Testis (tissue), 3 donors: ENCODE measurements around the gene BEND7. TPM values are rescaled to one million over a fixed set of nuclear protein-coding genes. Genes with fewer than 3 reads are reported as not detected.

Experiments used
- DNase-seq: peaks from one replicate; pipeline ENCODE4 v3.0.0-alpha.2; 2019
- H3K27ac ChIP-seq, 2 donors: fragments of 200-600 bp; sonication (generic); one replicate each; pipeline ENCODE4 v1.5.1; 2019
- H3K27me3 ChIP-seq: fragments of 200-600 bp; sonication (generic); one replicate; pipeline ENCODE4 v1.5.1; 2019
- H3K36me3 ChIP-seq: fragments of 200-600 bp; sonication (generic); one replicate; pipeline ENCODE4 v1.5.1; 2017; ENCODE audit warnings: low read depth; ENCODE audit errors: missing control alignments
- H3K4me1 ChIP-seq: fragments of 200-600 bp; sonication (generic); one replicate; pipeline ENCODE4 v1.5.1; 2019
- H3K4me3 ChIP-seq, 2 donors: fragments of 200-600 bp; sonication (generic); one replicate each; pipeline ENCODE4 v1.5.1; 2017 to 2019
- H3K9me3 ChIP-seq: fragments of 200-600 bp; sonication (generic); one replicate; pipeline ENCODE4 v1.5.1; 2017
- POLR2A ChIP-seq: fragments of 450-650 bp; IDR thresholded peaks from one replicate; pipeline ENCODE4 v1.6.1; 2017; ENCODE audit warnings: antibody characterized with exemption, mild to moderate bottlenecking, moderate library complexity
- WGBS, 2 donors: methylation state at CpG; one replicate each; pipeline ENCODE4 v1.1.5; 2018; 5-methylcytosine and 5-hydroxymethylcytosine counted together
- intact Hi-C: fragments of 100-400 bp; cut with DNase I; formaldehyde crosslinking; loops from one replicate; pipeline ENCODE4 v1.15.1; 2023; ENCODE audit warnings: low total_unique reads
- polyA plus RNA-seq: library from polyadenylated mRNA; stranded (reverse); fragments of 350-450 nt; fragmentation: Illumina TruSeq; extraction: RNeasy Lipid Tissue Mini Kit (QIAGEN cat#74804); gene quantifications from one replicate; pipeline ENCODE4 v1.2.3, GENCODE V29; 2014; ENCODE audit warnings: low read depth, low replicate concordance; ENCODE audit not compliant: insufficient read depth
- total RNA-seq, 2 donors: library from RNA; depleted of rRNA; stranded (reverse); fragments of >200 nt; gene quantifications; one replicate each; pipeline ENCODE4 v1.2.3, GENCODE V29; 2016
- TF ChIP-seq, protein P1 (sequence below), 3 experiments: fragments of 450-650 bp in 2 of 3; fragments of 200-600 bp in 1 of 3; sonication (generic) in 1 of 3; IDR thresholded peaks; one replicate each; pipeline ENCODE4 v1.5.1; 2016 to 2019; ENCODE audit warnings: antibody characterized with exemption in 3 of 3, mild to moderate bottlenecking in 2 of 3, moderate library complexity in 1 of 3

The BEND7 gene
- total and polyA plus RNA-seq, 3 donors from 2014 or later = 31.2 to 57.2 (median 55.2) TPM

DNA sequence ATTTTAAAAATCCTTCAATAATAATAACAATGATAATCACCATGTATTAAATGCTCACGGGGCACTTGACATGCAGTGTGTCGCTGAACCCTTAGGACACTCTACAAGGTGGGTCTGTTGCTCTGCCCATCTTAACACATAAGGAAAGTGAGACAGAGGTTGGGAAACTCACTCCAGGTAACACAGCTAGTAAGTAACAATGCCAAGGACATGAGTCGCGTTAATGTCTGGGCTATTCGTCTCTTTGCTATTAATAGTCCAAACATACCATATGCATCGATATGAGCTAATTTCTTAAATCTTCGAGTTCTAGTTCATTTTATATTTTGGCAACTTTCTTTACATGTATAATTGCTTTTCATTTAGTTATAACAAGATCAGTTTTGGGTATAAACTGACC is 79.5 kb downstream of the BEND7 start:
- no peaks in the 10 kb centered on the region for H3K4me1 ChIP-seq
- intact Hi-C loops = no loop called here
- no peaks in the 10 kb centered on the region for H3K9me3 ChIP-seq
- H3K4me3 ChIP-seq = no peak overlapping the region
- no peak for DNase-seq
- H3K27ac ChIP-seq = no peak overlapping the region
- H3K36me3 ChIP-seq = no peaks in the 10 kb centered on the region
- WGBS, 2 donors = 76 to 82% methylated on average over 7 of the region's 7 CpGs
- TF ChIP-seq, protein P1, sequence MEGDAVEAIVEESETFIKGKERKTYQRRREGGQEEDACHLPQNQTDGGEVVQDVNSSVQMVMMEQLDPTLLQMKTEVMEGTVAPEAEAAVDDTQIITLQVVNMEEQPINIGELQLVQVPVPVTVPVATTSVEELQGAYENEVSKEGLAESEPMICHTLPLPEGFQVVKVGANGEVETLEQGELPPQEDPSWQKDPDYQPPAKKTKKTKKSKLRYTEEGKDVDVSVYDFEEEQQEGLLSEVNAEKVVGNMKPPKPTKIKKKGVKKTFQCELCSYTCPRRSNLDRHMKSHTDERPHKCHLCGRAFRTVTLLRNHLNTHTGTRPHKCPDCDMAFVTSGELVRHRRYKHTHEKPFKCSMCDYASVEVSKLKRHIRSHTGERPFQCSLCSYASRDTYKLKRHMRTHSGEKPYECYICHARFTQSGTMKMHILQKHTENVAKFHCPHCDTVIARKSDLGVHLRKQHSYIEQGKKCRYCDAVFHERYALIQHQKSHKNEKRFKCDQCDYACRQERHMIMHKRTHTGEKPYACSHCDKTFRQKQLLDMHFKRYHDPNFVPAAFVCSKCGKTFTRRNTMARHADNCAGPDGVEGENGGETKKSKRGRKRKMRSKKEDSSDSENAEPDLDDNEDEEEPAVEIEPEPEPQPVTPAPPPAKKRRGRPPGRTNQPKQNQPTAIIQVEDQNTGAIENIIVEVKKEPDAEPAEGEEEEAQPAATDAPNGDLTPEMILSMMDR (IDR thresholded peaks at IDR 0.05) = no peak
- no peak for TF ChIP-seq POLR2A
- H3K27me3 ChIP-seq = no peaks in the 10 kb centered on the region

DNA sequence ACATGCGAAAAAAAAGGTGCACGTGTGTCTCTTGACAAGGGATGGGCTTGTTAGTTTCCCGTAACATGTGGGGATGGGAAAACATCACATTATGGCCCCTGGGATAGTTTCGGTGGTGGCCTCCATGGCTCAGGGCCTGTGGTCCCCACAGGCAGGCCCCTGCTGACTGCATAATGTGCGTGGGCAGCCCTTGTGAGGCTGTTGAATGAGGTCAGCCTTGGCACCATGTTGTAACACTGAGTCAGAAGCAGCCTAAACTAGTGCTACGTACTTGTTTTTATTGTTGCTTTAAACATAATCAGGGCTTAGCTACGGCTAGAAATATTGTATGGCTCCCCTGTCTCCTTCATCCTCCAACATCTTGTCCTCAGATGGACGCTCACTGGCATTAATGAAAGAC is 80.6 kb downstream of the BEND7 start:
- no peaks in the 10 kb centered on the region for H3K36me3 ChIP-seq
- 90 to 93% methylated on average over 7 to 8 of the region's 8 CpGs for WGBS, 2 donors
- intact Hi-C loops = no loop called here
- TF ChIP-seq, protein P1 (IDR thresholded peaks at IDR 0.05) = no peak
- TF ChIP-seq POLR2A = no peak
- no peak for DNase-seq
- H3K27me3 ChIP-seq = no peaks in the 10 kb centered on the region
- H3K9me3 ChIP-seq = no peaks in the 10 kb centered on the region
- no peaks in the 10 kb centered on the region for H3K4me1 ChIP-seq
- H3K4me3 ChIP-seq = no peak overlapping the region
- H3K27ac ChIP-seq = no peak overlapping the region

DNA sequence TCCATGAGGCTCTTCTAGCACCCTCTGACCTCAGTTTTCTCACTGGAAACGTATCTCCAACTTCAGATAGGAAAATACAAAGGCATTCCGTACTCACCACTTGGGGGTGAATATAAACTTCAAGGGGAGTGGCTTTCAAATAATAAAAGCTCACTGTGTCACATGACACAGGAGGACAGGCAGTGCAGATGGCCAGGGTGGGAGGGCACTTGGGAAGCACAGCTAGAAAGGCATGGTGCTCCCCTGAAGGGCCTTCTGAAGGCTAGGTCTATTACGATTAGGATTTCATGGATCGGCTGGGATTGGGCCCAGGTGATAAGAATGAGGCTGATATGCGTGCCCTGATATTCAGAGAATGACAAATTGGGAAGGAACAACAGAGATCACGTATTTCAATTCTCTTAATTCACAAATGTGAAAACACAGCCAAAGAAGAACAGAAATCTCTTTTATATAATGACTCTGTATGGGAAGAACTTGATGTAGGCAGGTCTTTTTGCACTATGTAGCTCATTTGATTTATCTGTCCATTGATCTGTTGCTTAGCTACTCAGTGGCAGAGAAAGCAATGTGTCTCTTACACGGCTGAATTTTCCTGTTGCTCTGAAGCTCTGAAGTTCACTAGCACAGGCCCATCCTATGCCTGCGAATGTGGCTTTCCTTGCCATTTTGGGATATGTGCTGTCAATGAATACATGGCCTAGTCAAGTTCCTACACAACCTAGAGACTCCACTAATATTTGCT is 83.0 kb downstream of the BEND7 start:
- no peak for DNase-seq
- Histone ChIP-seq H3K4me1 (no peaks in the 10 kb centered on the region), H3K9me3 (no peaks in the 10 kb centered on the region), H3K4me3 (no peak overlapping the region), H3K36me3 (no peaks in the 10 kb centered on the region), H3K27me3 (no peaks in the 10 kb centered on the region), H3K27ac (no peak overlapping the region)
- TF ChIP-seq, protein P1 (IDR thresholded peaks at IDR 0.05) = no peak
- TF ChIP-seq POLR2A = no peak
- 90 to 93% methylated on average over 8 of the region's 8 CpGs for WGBS, 2 donors
- intact Hi-C loops = no loop called here

DNA sequence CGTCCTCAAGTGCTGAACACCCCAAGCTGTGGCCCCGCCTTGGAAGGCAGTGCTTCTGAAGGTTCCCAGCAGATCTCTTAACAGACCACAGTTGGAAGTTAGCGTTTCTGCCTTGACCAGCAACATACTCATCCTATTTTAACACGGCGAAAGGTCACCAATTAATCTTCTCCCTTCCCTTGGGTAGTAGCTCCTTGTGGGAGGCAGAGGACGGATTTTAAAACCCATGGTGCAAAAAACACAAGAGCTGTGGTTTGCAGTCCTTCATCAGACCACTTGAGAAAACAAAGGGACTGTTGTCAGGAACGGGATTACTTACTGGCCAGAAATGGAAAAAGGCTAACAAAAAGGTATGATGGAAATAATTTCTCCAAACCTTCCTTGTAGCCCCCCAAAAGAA is 87.3 kb downstream of the BEND7 start:
- no peak for DNase-seq
- intact Hi-C loops = no loop called here
- TF ChIP-seq, protein P1 (IDR thresholded peaks at IDR 0.05) = no peak
- TF ChIP-seq POLR2A = no peak
- H3K9me3 ChIP-seq = no peaks in the 10 kb centered on the region
- H3K27ac ChIP-seq = no peak overlapping the region
- H3K36me3 ChIP-seq = no peaks in the 10 kb centered on the region
- H3K4me1 ChIP-seq = peaks cover 11% of the 10 kb centered on the region
- no peak overlapping the region for H3K4me3 ChIP-seq
- 80 to 92% methylated on average over 7 of the region's 7 CpGs for WGBS, 2 donors
- H3K27me3 ChIP-seq = no peaks in the 10 kb centered on the region
